ENCODE measurements around the gene C4A. TPM values are rescaled to one million over a fixed set of nuclear protein-coding genes. Genes with fewer than 3 reads are reported as not detected.
"Not testable (repeated sequence)": the region's sequence is repeated elsewhere in the genome, so short reads cannot be mapped to it uniquely, and the experiment has no call there.

Gene C4A
- total and polyA plus RNA-seq, 2 of the 4 experiments (the other 2 are of a cell fraction) = 0.90 to 3.8 TPM

DNA sequence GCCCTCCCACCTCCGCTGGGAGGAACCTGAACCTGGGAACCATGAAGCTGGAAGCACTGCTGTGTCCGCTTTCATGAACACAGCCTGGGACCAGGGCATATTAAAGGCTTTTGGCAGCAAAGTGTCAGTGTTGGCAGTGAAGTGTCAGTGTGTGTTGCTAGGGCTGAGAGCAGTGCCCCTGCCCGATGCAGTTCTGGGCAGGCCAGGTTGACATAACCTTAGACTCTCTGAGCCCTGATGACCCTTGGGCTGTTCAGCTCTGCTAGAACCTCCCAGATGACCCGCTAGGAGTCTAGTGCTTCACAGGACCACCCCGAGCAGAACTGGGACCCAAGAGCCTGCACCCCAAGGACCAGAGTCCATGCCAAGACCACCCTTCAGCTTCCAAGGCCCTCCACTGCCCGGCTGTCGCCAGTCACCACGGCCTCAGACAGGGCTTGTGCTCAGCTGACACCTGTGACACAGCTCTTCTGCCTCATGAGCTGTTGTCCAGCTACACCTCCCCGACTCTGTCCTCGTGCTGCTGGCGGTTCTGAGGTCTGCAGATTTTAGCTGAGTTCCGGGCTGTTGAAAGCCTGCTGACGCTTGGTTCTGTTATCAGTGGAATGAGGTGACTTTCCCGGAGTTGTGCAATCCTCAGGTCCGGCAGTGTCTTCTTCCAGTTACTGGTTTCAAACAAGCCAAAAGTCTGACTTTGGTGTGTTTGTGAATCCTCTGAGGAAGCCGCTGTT is 53.6 kb downstream of the C4A start:
- H4K8ac ChIP-seq (ENCODE audit: low read depth in 2 of 2, low read length in 2 of 2); in situ Hi-C loops (cut with MboI; ENCODE audit: low sequenced_read_pairs); H2AFZ ChIP-seq (replicated peaks; ENCODE audit: low read length, poor library complexity); intact Hi-C loops (cut with micrococcal nuclease); H2BK120ac ChIP-seq (ENCODE audit: low read depth, low read length); H3K27me3 ChIP-seq (ENCODE audit: control insufficient read depth, insufficient read depth, low read length); H2BK5ac ChIP-seq (ENCODE audit: low read depth, low read length, poor library complexity, severe bottlenecking); H2AK9ac ChIP-seq (replicated peaks; ENCODE audit: low read depth, low read length, poor library complexity); H3K14ac ChIP-seq (replicated peaks; ENCODE audit: low read depth, low read length); DNase-seq; H3K9ac ChIP-seq (ENCODE audit: low read depth, low read length); H4K91ac ChIP-seq (ENCODE audit: insufficient read depth, low read depth, low read length); CTCF ChIA-PET; H3K27ac ChIP-seq (ENCODE audit: insufficient read depth, low read length); H3K23ac ChIP-seq (ENCODE audit: low read depth, low read length); H3K9me3 ChIP-seq (ENCODE audit: control insufficient read depth, insufficient read depth, low read length); H3K4ac ChIP-seq (ENCODE audit: low read depth, low read length); H3K4me2 ChIP-seq (ENCODE audit: low read depth, low read length); H3K79me1 ChIP-seq (ENCODE audit: low read depth in 1 of 2, low read length in 2 of 2); dilution Hi-C loops (cut with HindIII; ENCODE audit: low sequenced_read_pairs, unreplicated experiment); BruUV-seq (replicated peaks); H4K5ac ChIP-seq (ENCODE audit: low read depth, low read length); H3K4me3 ChIP-seq (ENCODE audit: insufficient read depth, low read depth, low read length); H3K36me3 ChIP-seq (ENCODE audit: control insufficient read depth, insufficient read depth, low read length); H3K56ac ChIP-seq (ENCODE audit: extremely low read depth, insufficient read depth, low read length); H2AK5ac ChIP-seq (ENCODE audit: low read depth, low read length); H2BK20ac ChIP-seq (ENCODE audit: low read depth, low read length); H2BK15ac ChIP-seq (ENCODE audit: low read depth, low read length); H3K9me1 ChIP-seq (ENCODE audit: insufficient read depth, low read length); H3K18ac ChIP-seq (ENCODE audit: low read depth, low read length); H4K20me1 ChIP-seq (ENCODE audit: insufficient read depth, low read length); POLR2A ChIA-PET (ENCODE audit: unreplicated experiment); H3K4me1 ChIP-seq (ENCODE audit: control insufficient read depth, insufficient read depth, low read length): not testable (repeated sequence)
- no CpG with 5 or more reads among the region's 16 CpGs for WGBS, 2 experiments (ENCODE audit: extremely low coverage in 2 of 2, insufficient read length in 1 of 2)
- ATAC-seq (ENCODE audit: low read depth) = peak; percentile 81

DNA sequence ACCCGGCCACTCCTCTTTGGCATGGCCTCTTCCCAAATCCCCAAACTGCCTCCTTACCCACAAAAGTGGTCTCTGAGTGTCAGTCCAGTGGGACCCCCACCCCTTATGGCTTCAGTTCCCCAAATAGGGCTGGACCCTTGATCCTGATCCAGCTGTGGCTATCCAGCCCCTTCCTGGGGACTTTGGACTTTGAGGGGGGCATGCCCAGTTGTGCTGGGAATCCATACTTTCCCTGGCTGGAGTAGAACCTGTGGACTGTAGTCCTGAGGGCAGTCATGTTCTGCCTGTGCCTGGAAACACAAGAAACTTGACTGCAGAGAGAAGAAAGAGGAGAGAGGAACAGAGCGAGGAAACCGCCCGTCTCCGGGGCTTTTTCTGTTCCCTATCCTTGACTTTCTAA is 55.3 kb downstream of the C4A start:
- H3K4me2 ChIP-seq (ENCODE audit: low read depth, low read length); H3K9me1 ChIP-seq (ENCODE audit: insufficient read depth, low read length); DNase-seq; H3K23ac ChIP-seq (ENCODE audit: low read depth, low read length); intact Hi-C loops (cut with micrococcal nuclease); CTCF ChIA-PET; in situ Hi-C loops (cut with MboI; ENCODE audit: low sequenced_read_pairs); H2BK20ac ChIP-seq (ENCODE audit: low read depth, low read length); H4K5ac ChIP-seq (ENCODE audit: low read depth, low read length); H3K14ac ChIP-seq (replicated peaks; ENCODE audit: low read depth, low read length); H3K4me3 ChIP-seq (ENCODE audit: insufficient read depth, low read depth, low read length); H3K27me3 ChIP-seq (ENCODE audit: control insufficient read depth, insufficient read depth, low read length); H3K56ac ChIP-seq (ENCODE audit: extremely low read depth, insufficient read depth, low read length); H4K91ac ChIP-seq (ENCODE audit: insufficient read depth, low read depth, low read length); H3K9me3 ChIP-seq (ENCODE audit: control insufficient read depth, insufficient read depth, low read length); H3K4ac ChIP-seq (ENCODE audit: low read depth, low read length); H3K27ac ChIP-seq (ENCODE audit: insufficient read depth, low read length); H3K36me3 ChIP-seq (ENCODE audit: control insufficient read depth, insufficient read depth, low read length); H3K4me1 ChIP-seq (ENCODE audit: control insufficient read depth, insufficient read depth, low read length); H3K18ac ChIP-seq (ENCODE audit: low read depth, low read length); BruUV-seq (replicated peaks); H3K79me1 ChIP-seq (ENCODE audit: low read depth in 1 of 2, low read length in 2 of 2); H3K9ac ChIP-seq (ENCODE audit: low read depth, low read length); H2AFZ ChIP-seq (replicated peaks; ENCODE audit: low read length, poor library complexity); H4K20me1 ChIP-seq (ENCODE audit: insufficient read depth, low read length); POLR2A ChIA-PET (ENCODE audit: unreplicated experiment); H4K8ac ChIP-seq (ENCODE audit: low read depth in 2 of 2, low read length in 2 of 2); H2BK5ac ChIP-seq (ENCODE audit: low read depth, low read length, poor library complexity, severe bottlenecking); H2BK120ac ChIP-seq (ENCODE audit: low read depth, low read length); H2BK15ac ChIP-seq (ENCODE audit: low read depth, low read length); ATAC-seq (ENCODE audit: low read depth); H2AK9ac ChIP-seq (replicated peaks; ENCODE audit: low read depth, low read length, poor library complexity); dilution Hi-C loops (cut with HindIII; ENCODE audit: low sequenced_read_pairs, unreplicated experiment); H2AK5ac ChIP-seq (ENCODE audit: low read depth, low read length): not testable (repeated sequence)
- no CpG with 5 or more reads among the region's 5 CpGs for WGBS, 2 experiments (ENCODE audit: extremely low coverage in 2 of 2, insufficient read length in 1 of 2)
